Measurements from ENCODE around the gene FHOD3.

The FHOD3 gene

DNA sequence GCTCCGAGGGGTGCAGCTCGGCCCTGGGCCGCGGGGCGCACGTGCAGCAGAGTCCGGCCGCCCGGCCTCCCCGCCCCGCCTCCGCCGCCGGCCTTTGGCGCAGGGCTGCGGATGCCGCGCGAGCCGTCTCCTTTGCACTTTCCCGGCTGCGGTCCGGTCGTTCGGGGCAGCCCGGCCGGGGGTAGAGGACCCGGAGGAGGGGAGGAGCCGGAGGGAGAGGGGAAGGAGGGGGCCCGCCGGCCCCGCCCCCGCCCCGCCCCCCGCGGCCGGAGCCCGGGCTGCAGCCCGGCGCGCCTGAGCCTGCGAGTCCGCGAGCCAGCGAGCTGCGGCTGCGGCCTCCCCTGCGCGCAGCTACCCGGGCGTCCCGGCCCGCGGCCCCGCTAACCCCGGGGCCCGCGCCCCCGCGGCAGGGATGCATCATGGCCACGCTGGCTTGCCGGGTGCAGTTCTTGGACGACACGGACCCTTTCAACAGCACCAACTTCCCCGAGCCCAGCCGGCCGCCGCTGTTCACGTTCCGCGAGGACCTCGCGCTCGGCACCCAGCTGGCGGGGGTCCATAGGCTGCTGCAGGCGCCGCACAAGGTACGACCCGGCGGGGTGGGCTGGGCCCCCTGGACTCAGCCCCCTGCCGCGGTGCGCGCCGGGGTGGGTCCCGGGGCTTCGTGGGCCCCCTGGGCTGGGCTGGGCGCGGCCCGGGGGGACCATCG, at the start of gene FHOD3:
Gene FHOD3 (plus strand): TSS at position 297 of the 709 bp plus-strand sequence. CDS start 123 bp downstream, at position 420.
- FAIRE-seq (no peak), DNase-seq (ENCODE audit: insufficient read length, low spot score) (peak; percentile 64)

DNA sequence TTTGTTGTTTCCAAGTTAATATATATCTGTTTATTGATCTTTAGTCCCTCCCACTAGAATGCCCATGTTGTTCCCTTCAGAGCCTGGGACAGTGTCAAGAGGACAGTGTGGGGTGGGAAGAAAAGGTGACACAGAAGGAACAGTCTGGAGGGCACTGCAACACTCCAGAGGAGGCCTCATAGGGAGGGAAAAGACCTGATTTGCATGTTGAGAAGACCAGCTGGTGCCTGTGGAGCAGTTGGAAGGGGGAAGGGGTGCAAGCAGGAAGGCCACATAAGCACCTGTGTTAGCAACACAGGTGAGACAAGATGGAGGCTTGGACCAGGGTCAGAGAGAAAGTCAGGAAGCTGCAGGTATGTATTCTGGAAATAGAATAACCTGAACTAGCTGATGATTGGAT, 48.1 kb upstream of the FHOD3 start:
- FAIRE-seq, result no peak
- DNase-seq (ENCODE audit: insufficient read length, low spot score), result no peak

DNA sequence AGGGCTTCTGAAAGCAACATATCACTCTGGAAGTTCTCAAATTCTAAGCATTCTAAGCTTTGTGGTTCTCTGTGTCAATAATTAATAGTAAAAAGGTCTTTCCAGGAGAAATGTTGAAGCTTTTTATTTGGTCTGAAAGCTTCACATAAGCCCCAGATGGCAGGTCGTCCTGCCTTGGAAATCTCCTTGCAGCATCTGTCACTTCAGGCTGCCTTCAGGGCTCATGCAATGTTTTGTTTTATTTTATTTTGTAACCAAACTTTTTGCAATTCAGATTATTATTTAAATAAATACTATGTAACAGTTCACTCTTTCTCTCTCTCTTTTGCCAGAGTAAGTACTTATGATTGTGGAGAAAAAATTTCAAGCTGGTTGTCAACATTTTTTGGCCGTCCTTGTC, 46.7 kb upstream of the FHOD3 start:
- no peak for DNase-seq (ENCODE audit: insufficient read length, low spot score)
- no peak for FAIRE-seq

DNA sequence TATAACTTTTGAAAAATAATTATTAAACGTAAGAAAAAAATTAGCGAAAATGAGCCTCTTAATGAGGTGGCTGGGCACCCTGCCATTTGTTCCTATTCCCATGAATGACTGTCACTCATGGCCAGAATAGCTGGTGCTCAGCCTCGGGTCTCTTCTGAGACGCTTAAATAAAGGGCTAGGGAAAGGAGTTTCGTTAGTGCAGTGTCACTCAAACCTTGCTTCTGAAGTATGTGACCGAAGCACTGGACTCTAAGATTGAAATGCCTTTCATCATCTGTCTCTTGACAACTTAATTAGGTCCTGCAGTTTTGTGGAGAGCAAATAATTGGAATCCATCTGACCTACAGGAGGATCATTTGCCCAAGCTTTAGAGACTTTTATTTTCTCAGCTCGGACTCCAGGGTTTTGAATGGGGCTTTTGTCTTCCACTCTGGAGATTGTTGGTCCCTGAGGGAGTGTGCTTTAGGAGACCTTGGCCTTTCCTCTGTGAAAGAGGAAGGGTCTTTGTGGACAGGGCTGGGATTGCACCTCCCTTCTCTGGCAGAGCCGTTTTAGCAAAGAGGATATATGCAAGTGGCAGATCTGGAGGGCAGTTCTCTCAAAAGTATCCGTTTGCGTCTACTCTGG, 42.3 kb upstream of the FHOD3 start:
- DNase-seq (ENCODE audit: insufficient read length, low spot score), result no peak
- no peak for FAIRE-seq

DNA sequence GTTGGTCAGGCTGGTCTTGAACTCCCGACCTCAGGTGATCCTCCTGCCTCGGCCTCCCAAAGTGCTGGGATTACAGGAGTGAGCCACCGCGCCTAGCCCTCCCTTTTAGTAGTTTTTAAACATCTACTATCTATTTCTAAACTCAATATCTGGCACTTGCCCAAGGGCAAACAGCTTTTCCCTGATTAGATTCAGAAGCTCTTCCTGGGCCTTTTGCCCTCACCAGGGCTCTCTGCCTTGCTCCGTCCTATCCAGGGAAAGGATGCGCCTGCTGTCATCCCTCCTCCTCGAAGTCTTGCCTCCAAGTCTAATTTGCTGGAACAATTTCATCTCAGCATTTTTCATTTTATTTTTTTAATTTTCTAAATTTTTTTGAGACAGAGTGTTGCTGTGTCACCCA, 41.4 kb upstream of the FHOD3 start:
- FAIRE-seq, result no peak
- DNase-seq (ENCODE audit: insufficient read length, low spot score), result no peak

DNA sequence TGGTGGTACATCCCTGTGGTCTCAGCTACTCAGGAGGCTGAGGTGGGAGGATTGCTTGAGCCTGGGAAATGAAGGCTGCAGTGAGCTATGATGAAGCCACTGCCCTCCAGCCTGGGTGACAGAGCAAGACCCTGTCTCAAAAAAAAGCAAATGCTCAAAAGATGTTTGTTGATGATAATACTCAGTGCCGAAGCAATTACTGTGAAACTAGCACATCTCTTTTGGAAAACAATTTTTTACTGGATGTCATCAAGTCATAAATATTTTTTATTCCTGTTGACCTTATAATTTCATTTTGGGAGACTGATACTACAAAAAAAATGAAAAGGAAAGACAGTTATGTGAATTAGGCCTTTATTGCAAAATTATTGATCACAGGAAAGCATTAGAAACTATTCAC, 34.5 kb upstream of the FHOD3 start:
- FAIRE-seq (no peak), DNase-seq (ENCODE audit: insufficient read length, low spot score) (no peak)

DNA sequence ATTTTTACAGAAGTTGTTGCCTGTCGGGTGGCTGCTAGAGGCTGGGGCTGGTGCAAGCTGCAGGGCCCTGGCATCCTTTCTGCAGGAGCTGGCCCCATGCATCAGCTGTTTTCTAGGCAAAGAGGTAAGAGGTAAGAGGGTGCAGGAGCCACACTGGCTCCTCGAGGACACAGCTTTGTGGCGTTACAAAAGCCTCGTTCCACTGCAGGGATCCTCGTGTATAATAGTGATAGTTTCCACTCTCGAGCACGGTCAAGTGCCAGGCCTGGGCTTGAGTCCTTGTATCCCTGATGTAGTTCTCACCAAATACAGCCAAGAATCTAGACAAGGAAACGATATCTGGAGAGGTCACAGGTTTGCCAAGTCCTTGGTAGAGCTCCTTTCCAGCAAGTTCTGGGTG, 33.2 kb upstream of the FHOD3 start:
- FAIRE-seq (no peak), DNase-seq (ENCODE audit: insufficient read length, low spot score) (no peak)

DNA sequence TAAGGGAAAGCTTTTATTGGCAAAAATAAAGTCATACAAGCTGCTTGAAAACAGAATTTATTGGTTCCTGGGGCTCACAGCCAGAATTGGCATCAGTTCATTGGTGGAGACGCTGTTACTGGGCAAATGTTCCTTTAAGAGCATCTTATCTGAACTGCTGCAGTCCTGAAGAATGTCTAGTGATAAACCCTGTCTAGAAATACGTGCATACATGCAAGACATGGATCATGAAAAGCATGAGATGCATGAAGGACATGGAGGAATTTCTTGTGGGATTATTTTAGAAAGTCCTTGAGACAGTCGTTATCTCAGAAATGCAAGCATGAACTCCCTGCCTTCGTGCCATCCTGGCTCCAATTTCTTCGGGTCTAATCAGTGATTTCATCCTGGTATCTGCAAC, 32.5 kb upstream of the FHOD3 start:
- FAIRE-seq (no peak), DNase-seq (ENCODE audit: insufficient read length, low spot score) (no peak)

DNA sequence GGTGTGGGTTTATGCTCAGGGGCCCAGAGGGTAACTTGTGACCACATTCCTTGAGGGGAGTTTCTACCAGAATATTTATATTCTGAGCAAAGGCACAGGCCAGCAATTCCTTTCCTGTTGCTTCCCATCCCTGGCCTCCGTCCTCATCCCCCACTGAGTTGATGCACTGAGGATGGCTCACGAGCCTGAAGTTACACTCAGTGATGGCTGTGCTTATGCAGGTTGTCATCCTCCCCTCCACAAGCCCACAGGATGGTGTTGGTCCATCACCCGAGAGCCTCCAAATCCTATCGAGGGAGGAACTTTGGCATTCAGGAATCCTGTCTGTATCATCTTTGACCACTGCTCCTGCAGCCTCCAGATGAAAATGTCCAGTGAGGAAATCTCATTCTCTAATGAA, 28.4 kb upstream of the FHOD3 start:
- FAIRE-seq (no peak), DNase-seq (ENCODE audit: insufficient read length, low spot score) (no peak)

DNA sequence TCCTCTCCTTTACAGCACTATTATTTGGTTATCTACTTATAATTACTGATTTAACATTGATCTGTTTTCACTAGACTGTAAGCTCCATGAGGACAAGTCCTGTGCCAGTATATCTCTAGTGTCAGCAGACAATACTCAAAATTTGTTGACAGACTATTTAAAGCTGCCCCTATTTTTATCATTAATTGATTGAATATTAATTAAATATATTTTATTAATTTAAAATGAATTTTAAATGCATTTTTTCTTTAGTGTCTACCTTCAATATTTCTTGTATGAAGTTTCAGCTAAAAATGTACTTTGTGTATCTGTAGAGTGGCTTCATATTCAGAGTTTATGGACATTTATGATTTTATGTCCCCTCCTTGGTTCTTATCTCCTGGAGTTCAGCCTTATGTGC, 26.4 kb upstream of the FHOD3 start:
- no peak for DNase-seq (ENCODE audit: insufficient read length, low spot score)
- no peak for FAIRE-seq

DNA sequence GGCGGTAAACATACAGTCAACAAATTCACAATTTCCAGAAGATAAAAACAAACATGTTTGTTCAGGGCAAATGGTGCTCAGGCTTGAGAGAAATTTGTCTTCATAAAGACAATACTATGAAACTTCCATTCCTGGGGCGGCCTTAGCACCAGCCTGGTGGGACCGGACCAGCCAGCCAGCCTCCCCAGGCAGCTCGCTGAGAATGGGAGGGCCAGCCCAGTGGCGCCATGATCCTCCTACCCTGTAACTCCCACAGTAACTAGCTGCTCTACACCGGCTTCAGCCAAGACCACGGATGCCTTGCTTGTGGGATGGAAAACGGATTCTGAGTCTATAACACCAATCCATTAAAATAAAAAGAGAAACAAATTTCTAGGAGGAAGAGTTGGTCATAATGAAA, 24.2 kb upstream of the FHOD3 start:
- FAIRE-seq (no peak), DNase-seq (ENCODE audit: insufficient read length, low spot score) (no peak)

DNA sequence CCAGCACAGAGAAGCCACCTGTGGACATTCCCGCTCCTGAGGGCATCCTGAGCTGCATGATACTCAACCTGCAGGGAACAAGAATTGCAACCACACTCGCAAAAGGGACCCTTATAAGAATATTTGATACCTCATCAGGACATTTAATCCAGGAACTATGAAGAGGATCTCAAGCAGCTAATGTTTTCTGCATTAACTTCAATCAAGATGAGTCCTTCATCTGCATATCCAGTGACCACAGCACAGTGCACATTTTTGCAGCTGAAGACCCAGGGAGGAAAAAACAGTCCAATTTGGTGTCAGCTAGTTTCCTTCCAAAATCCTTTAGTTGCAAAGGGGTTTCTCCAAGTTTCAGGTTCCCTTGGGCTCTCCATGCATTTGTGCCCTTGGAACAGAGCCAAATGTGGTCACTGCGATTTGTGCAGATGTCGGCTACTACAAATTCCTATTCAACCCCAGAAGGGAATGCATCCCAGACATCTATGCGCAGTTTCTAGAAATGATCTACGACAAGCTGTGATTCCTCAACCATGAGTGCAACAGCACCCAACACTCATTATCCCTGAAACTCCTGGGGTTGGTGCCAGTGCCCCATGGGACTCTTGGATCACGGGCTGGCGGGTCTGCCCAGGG, 23.3 kb upstream of the FHOD3 start:
- DNase-seq (ENCODE audit: insufficient read length, low spot score) (no peak), FAIRE-seq (no peak)

DNA sequence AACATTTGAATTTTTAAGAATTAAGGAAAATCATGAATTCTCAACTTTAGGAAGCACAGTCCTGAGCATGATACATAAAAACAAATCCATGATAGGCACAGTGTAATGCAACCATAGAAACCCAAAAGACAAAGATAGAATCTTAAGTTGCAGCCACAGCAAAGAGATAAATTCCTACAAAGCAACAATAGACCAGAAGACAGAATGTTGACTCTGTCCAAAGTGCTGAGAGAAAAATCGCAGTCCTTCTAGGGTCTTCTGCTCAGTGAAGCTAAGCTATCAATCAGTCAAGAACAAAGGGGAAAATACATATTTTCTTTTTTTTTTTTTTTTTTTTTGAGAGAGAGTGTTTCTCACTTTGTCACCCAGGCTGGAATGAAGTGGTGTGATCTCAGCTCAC, 22.0 kb upstream of the FHOD3 start:
- no peak for FAIRE-seq
- no peak for DNase-seq (ENCODE audit: insufficient read length, low spot score)

DNA sequence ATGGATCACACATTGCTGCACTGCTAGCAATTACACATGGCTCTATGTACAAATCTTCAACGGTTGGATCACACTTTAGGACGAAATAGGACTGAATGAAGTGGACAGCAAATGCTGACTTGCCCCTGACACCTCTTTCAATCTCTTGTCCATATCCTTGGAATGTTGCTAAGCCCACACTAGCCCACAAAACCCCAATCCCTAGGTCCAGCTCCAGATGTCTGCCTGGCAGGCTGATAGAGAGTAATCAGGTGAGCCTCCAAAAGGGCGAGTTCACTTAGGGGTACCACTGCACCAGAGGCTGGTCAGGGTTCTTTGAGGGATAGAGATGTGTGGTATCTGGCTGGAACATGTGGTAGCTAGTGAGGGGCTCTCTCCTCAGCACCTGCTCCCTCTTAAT, 18.5 kb upstream of the FHOD3 start:
- FAIRE-seq (no peak), DNase-seq (ENCODE audit: insufficient read length, low spot score) (no peak)

DNA sequence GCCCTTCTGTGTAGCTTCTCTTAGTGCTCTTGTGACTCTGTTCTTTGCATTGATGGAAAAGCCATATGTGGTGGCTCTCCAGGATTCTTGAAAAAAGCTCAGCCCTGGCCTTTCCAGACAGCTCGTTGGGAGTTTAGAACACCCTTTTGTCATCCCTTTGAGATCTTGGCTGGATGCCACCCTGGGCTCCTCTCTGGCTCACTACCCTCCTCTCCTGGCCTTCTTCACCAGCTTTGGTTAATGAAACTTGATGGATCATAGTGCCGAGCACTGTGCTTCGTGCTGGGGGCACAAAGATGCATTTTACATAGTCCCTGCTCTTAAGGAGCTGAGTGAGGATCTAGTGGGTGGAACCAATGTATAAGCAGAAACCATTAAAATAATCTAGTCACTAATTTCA, 15.6 kb upstream of the FHOD3 start:
- no peak for FAIRE-seq

DNA sequence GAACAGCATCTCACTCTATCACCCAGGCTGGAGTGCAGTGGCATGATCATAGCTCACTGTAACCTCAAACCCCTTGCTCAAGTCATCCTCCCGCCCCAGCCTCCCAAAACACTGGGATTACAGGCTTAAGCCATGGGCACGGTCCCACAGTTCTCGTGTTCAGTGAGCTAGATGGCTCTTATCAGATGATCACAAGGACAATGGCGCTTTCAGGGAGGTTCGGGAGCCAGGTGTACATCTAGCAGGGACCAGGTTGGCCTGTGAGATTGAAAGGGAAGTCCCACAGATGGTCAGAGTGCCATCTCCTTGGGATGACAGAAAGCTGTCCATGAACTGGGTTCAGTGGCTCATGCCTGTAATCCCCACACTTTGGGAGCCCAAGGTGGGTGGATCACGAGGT, 14.1 kb upstream of the FHOD3 start:
- no peak for FAIRE-seq
- DNase-seq (ENCODE audit: insufficient read length, low spot score), result no peak

More for the DNA sequence above, 15.6 kb upstream of the FHOD3 start:
- DNase-seq (ENCODE audit: insufficient read length, low spot score), result no peak

DNA sequence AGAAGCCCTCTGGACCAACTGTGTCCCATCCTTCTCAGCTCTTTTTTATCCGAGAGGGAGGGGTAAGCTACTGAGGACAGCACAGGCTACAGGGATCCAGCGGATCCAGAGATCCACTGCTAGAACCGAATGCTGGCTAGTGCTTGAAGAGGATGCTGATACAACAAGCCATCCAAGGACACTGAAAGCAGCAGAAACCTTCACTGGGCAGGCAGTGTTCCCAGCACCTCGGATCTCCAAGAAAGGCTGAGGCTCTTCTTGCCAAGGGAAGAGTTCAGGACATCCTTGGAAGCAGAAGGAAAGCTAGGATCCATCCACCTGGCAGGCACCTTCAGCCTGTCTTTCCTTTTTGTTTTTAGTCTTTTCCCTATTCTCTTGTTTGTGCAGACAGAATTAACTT, 13.2 kb upstream of the FHOD3 start:
- no peak for FAIRE-seq

DNA sequence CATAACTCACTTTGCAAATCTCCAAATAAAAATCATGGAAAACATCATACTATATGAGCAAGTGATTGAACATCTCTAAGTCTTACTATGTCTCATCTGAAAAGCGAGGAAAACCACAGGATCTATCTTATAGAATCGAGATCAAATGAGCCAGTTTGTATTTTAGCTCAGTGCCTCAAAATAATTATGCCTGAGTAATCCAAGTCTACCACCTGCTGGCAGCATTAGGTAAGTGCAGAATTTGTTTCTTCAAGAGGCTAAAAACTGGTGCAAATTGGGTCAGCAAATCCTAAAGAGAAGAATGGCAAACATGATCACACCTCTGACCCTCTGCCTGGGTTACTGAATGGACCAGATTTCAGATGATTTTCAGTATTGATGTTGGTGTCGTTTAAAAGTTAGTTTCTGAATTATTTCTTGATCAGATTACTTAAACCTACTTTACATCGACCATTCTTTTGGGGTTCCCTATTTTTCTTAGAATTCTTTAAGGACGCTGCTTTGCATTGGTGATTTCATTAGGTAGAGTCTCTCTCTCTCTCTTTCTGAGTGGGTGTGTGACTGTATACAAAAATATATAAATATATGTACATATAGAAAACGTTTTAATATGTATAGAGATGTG, 12.7 kb upstream of the FHOD3 start:
- DNase-seq (ENCODE audit: insufficient read length, low spot score) (peak; percentile 29), FAIRE-seq (peak; percentile 87)

More for the DNA sequence above, 13.2 kb upstream of the FHOD3 start:
- no peak for DNase-seq (ENCODE audit: insufficient read length, low spot score)

DNA sequence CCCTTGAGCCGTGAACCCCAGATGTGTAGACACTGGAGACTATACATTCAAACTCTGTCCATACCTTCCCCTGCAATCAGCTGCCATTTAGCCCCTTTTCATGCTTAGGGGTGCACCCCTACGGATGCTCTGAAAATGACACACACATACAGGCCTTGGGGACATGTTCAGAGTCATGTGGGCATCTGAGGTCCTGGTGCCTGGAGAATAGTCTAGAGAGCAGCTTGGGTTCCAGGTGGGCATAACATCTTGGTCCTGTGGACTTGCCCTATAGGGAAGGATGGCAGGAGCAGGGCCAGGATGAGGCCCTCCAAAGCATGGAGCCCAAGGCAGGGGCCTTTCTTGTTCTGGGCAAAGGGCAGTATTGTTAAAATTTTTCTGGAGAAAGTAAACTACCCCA, 9.9 kb upstream of the FHOD3 start:
- no peak for DNase-seq (ENCODE audit: insufficient read length, low spot score)
- FAIRE-seq, result no peak

DNA sequence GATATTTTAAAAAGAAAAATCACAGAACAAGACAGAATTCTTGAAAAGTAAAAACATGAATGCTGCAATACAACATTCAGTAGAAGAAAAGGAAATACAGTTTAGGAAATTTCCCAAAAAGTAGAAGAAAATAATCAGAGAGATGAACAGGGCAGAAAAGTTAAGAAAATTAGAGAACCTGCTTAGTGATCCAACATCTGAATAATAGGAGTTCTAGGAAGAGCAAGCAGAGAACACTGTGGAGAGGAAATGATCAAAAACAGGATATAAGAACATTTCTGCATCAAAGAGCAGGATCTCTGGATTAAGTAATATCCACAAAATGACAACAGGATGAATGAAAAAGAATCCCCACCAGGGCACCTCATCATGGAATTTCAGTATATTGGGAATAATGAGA, 8.8 kb upstream of the FHOD3 start:
- DNase-seq (ENCODE audit: insufficient read length, low spot score) (no peak), FAIRE-seq (no peak)

DNA sequence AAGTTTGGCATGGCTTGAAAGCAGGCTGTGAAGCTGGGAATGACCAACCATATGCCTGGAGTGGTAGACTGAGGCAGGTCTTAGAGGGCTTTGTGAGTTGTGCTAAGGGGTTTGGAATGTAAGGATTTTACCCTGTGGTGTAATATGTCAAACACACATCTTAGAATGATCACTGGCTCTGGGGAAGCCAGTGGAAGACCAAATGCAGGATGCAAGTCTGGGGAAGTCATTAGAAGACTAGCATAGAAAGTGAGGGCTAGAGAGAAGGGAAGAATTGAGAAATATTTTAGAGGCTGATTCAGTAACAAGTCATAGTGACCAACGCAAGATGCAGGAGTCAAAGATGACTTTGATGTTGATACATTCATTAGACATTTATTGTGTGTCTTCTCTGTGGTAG, 3.5 kb upstream of the FHOD3 start:
- FAIRE-seq, result no peak
- no peak for DNase-seq (ENCODE audit: insufficient read length, low spot score)

DNA sequence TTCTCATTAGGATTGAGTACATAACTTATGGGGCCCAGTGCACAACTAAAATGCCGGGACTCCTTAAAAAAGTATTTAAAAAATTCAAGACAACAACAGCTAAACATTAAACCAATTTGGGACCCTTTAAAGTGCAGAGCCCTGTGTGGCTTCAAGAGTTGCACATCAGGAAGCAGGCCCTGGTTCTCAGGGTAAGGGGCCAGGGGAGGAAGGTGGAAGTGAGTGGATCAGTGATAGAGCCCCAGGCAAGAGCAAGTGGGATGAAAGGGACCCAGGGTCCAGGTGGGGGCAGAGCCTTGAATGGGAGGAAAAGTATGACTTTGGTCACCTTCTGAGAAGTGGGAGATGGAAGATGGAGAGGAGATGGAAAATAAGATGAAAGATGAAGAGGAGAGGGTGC, 2.3 kb upstream of the FHOD3 start:
- DNase-seq (ENCODE audit: insufficient read length, low spot score), result no peak
- no peak for FAIRE-seq
